ENCODE data around the gene HNMT.

Gene HNMT

GRCh38 chr2:138032334-138032733, 68.1 kb downstream of the HNMT start:
- H3K23ac ChIP-seq (ENCODE audit: low read length) = no peak overlapping the region
- no peak overlapping the region for H3K27ac ChIP-seq (ENCODE audit: low read depth, low read length)
- no peak overlapping the region for H3K4me2 ChIP-seq (ENCODE audit: low read length)
- DNase-seq = no peak
- no peak overlapping the region for H2BK5ac ChIP-seq (ENCODE audit: low read length)
- no peaks in the 10 kb centered on the region for H3K36me3 ChIP-seq (ENCODE audit: control insufficient read depth, insufficient read depth, low read length)
- H3K79me2 ChIP-seq (ENCODE audit: control insufficient read depth, insufficient read depth, low read length) = no peaks in the 10 kb centered on the region
- H3K9ac ChIP-seq (ENCODE audit: low read length) = no peak overlapping the region
- H2AK5ac ChIP-seq (ENCODE audit: low read length) = no peak overlapping the region
- H3K56ac ChIP-seq (ENCODE audit: low read length) = no peak overlapping the region
- no peaks in the 10 kb centered on the region for H3K79me1 ChIP-seq (ENCODE audit: low read length)
- H3K27me3 ChIP-seq (ENCODE audit: insufficient read depth, low read length, poor library complexity) = no peaks in the 10 kb centered on the region
- no peak overlapping the region for H2BK120ac ChIP-seq (ENCODE audit: low read depth, low read length)
- no peaks in the 10 kb centered on the region for H3K4me1 ChIP-seq (ENCODE audit: control insufficient read depth, low read depth, low read length)
- no peak overlapping the region for H3K4ac ChIP-seq (ENCODE audit: low read depth, low read length)
- H2BK15ac ChIP-seq (replicated peaks; ENCODE audit: low read depth) = no peak overlapping the region
- no peak overlapping the region for H3K4me3 ChIP-seq (ENCODE audit: low read length)
- no peak overlapping the region for H4K5ac ChIP-seq (ENCODE audit: low read length)
- no peak overlapping the region for H4K8ac ChIP-seq (ENCODE audit: low read depth, low read length)
- H3K18ac ChIP-seq (ENCODE audit: low read length) = no peak overlapping the region
- WGBS (ENCODE audit: extremely low coverage, insufficient coverage, low lambda C conversion rate) = no CpG with 5 or more reads among the region's 2 CpGs

DNA sequence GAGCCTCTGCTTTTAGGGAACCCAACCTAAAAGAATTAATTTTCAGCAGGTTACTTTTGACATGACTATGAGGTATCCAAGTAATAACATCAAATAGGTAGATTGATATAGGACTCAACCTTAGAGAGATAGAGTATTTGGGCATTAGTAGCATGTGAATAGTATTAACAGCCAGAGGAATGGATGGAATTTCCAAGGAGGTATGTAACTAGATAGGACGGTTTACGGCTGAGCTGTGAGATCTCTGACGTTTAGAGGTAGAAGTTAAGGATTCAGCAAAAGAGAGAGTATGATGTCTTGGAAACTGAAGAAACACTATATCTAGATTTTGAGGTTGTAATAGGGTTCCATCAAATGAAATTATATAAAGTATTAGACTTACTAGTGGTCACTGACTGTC, 70.3 kb downstream of the HNMT start:
- no peaks in the 10 kb centered on the region for H3K79me2 ChIP-seq (ENCODE audit: control insufficient read depth, insufficient read depth, low read length)
- H3K27ac ChIP-seq (ENCODE audit: low read depth, low read length) = no peak overlapping the region
- H3K4ac ChIP-seq (ENCODE audit: low read depth, low read length) = no peak overlapping the region
- H3K79me1 ChIP-seq (ENCODE audit: low read length) = no peaks in the 10 kb centered on the region
- no peaks in the 10 kb centered on the region for H3K4me1 ChIP-seq (ENCODE audit: control insufficient read depth, low read depth, low read length)
- H3K9ac ChIP-seq (ENCODE audit: low read length) = no peak overlapping the region
- no peak overlapping the region for H2BK5ac ChIP-seq (ENCODE audit: low read length)
- H2BK15ac ChIP-seq (replicated peaks; ENCODE audit: low read depth) = no peak overlapping the region
- no peaks in the 10 kb centered on the region for H3K36me3 ChIP-seq (ENCODE audit: control insufficient read depth, insufficient read depth, low read length)
- no peak overlapping the region for H4K8ac ChIP-seq (ENCODE audit: low read depth, low read length)
- no peak overlapping the region for H3K4me2 ChIP-seq (ENCODE audit: low read length)
- DNase-seq = peak; percentile 65
- no peak overlapping the region for H3K56ac ChIP-seq (ENCODE audit: low read length)
- no peaks in the 10 kb centered on the region for H3K27me3 ChIP-seq (ENCODE audit: insufficient read depth, low read length, poor library complexity)
- H2AK5ac ChIP-seq (ENCODE audit: low read length) = no peak overlapping the region
- H3K18ac ChIP-seq (ENCODE audit: low read length) = no peak overlapping the region
- WGBS (ENCODE audit: extremely low coverage, insufficient coverage, low lambda C conversion rate) = no CpG with 5 or more reads among the region's 3 CpGs
- H3K4me3 ChIP-seq (ENCODE audit: low read length) = no peak overlapping the region
- H4K5ac ChIP-seq (ENCODE audit: low read length) = no peak overlapping the region
- H2BK120ac ChIP-seq (ENCODE audit: low read depth, low read length) = no peak overlapping the region
- no peak overlapping the region for H3K23ac ChIP-seq (ENCODE audit: low read length)

- Histone ChIP-seq H3K4me1 (ENCODE audit: control insufficient read depth, low read depth, low read length) (no peaks in the 10 kb centered on the region), H3K27ac (ENCODE audit: low read depth, low read length) (no peak overlapping the region), H2BK120ac (ENCODE audit: low read depth, low read length) (no peak overlapping the region), H3K9ac (ENCODE audit: low read length) (no peak overlapping the region), H3K4ac (ENCODE audit: low read depth, low read length) (no peak overlapping the region), H3K79me1 (ENCODE audit: low read length) (no peaks in the 10 kb centered on the region), H3K56ac (ENCODE audit: low read length) (no peak overlapping the region), H3K18ac (ENCODE audit: low read length) (no peak overlapping the region), H4K5ac (ENCODE audit: low read length) (no peak overlapping the region), H2BK5ac (ENCODE audit: low read length) (no peak overlapping the region), H3K23ac (ENCODE audit: low read length) (no peak overlapping the region), H4K8ac (ENCODE audit: low read depth, low read length) (no peak overlapping the region), H3K4me2 (ENCODE audit: low read length) (no peak overlapping the region), H3K4me3 (ENCODE audit: low read length) (no peak overlapping the region), H3K36me3 (ENCODE audit: control insufficient read depth, insufficient read depth, low read length) (no peaks in the 10 kb centered on the region), H3K27me3 (ENCODE audit: insufficient read depth, low read length, poor library complexity) (no peaks in the 10 kb centered on the region), H3K79me2 (ENCODE audit: control insufficient read depth, insufficient read depth, low read length) (no peaks in the 10 kb centered on the region), H2BK15ac (replicated peaks; ENCODE audit: low read depth) (no peak overlapping the region), H2AK5ac (ENCODE audit: low read length) (no peak overlapping the region)
- no CpG with 5 or more reads among the region's 4 CpGs for WGBS (ENCODE audit: extremely low coverage, insufficient coverage, low lambda C conversion rate)
- DNase-seq = peak; percentile 47
These were observed 71.4 kb downstream of the HNMT start for GRCh38 chr2:138035608-138036217.

GRCh38 chr2:138036522-138036921, 72.2 kb downstream of the HNMT start:
- Histone ChIP-seq H3K56ac (ENCODE audit: low read length) (no peak overlapping the region), H3K9ac (ENCODE audit: low read length) (no peak overlapping the region), H3K36me3 (ENCODE audit: control insufficient read depth, insufficient read depth, low read length) (no peaks in the 10 kb centered on the region), H3K79me1 (ENCODE audit: low read length) (no peaks in the 10 kb centered on the region), H3K4ac (ENCODE audit: low read depth, low read length) (no peak overlapping the region), H4K5ac (ENCODE audit: low read length) (no peak overlapping the region), H3K4me1 (ENCODE audit: control insufficient read depth, low read depth, low read length) (no peaks in the 10 kb centered on the region), H2BK15ac (replicated peaks; ENCODE audit: low read depth) (no peak overlapping the region), H3K4me3 (ENCODE audit: low read length) (no peak overlapping the region), H3K18ac (ENCODE audit: low read length) (no peak overlapping the region), H4K8ac (ENCODE audit: low read depth, low read length) (no peak overlapping the region), H3K23ac (ENCODE audit: low read length) (no peak overlapping the region), H2BK120ac (ENCODE audit: low read depth, low read length) (no peak overlapping the region), H3K79me2 (ENCODE audit: control insufficient read depth, insufficient read depth, low read length) (no peaks in the 10 kb centered on the region), H2AK5ac (ENCODE audit: low read length) (no peak overlapping the region), H3K4me2 (ENCODE audit: low read length) (no peak overlapping the region), H3K27me3 (ENCODE audit: insufficient read depth, low read length, poor library complexity) (no peaks in the 10 kb centered on the region), H3K27ac (ENCODE audit: low read depth, low read length) (no peak overlapping the region), H2BK5ac (ENCODE audit: low read length) (no peak overlapping the region)
- DNase-seq = no peak
- WGBS (ENCODE audit: extremely low coverage, insufficient coverage, low lambda C conversion rate) = no CpG with 5 or more reads among the region's 5 CpGs

DNA sequence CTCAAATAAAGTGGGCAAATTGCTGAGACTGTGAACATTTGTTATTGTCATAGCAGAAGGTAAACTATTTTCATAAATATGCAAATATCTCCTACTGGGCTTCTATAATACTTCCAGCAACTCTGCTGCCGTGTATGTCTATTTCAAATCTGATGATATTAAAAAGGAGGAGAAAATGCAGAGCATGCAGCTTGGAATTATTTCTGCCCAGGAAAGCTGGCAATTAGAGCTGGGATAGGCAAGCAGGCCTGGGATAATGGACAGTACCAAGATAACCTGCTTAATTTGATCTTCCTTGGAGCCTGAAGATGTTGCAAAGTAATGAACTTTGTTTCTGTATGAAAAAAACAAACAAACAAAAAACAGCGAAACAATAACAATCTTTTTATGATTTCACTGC, 72.8 kb downstream of the HNMT start:
- no peak overlapping the region for H3K18ac ChIP-seq (ENCODE audit: low read length)
- H3K56ac ChIP-seq (ENCODE audit: low read length) = no peak overlapping the region
- H3K79me2 ChIP-seq (ENCODE audit: control insufficient read depth, insufficient read depth, low read length) = no peaks in the 10 kb centered on the region
- no peak overlapping the region for H3K4ac ChIP-seq (ENCODE audit: low read depth, low read length)
- no peak overlapping the region for H2BK15ac ChIP-seq (replicated peaks; ENCODE audit: low read depth)
- no peak overlapping the region for H2BK5ac ChIP-seq (ENCODE audit: low read length)
- H4K8ac ChIP-seq (ENCODE audit: low read depth, low read length) = no peak overlapping the region
- H3K4me2 ChIP-seq (ENCODE audit: low read length) = no peak overlapping the region
- H3K4me1 ChIP-seq (ENCODE audit: control insufficient read depth, low read depth, low read length) = no peaks in the 10 kb centered on the region
- H3K36me3 ChIP-seq (ENCODE audit: control insufficient read depth, insufficient read depth, low read length) = no peaks in the 10 kb centered on the region
- H3K9ac ChIP-seq (ENCODE audit: low read length) = no peak overlapping the region
- no peaks in the 10 kb centered on the region for H3K27me3 ChIP-seq (ENCODE audit: insufficient read depth, low read length, poor library complexity)
- no peaks in the 10 kb centered on the region for H3K79me1 ChIP-seq (ENCODE audit: low read length)
- DNase-seq = no peak
- H3K4me3 ChIP-seq (ENCODE audit: low read length) = no peak overlapping the region
- no peak overlapping the region for H4K5ac ChIP-seq (ENCODE audit: low read length)
- no peak overlapping the region for H3K27ac ChIP-seq (ENCODE audit: low read depth, low read length)
- H2AK5ac ChIP-seq (ENCODE audit: low read length) = no peak overlapping the region
- no CpG with 5 or more reads among the region's 2 CpGs for WGBS (ENCODE audit: extremely low coverage, insufficient coverage, low lambda C conversion rate)
- H3K23ac ChIP-seq (ENCODE audit: low read length) = no peak overlapping the region
- no peak overlapping the region for H2BK120ac ChIP-seq (ENCODE audit: low read depth, low read length)

GRCh38 chr2:138040616-138041015, 76.3 kb downstream of the HNMT start:
- no CpG with 5 or more reads among the region's 5 CpGs for WGBS (ENCODE audit: extremely low coverage, insufficient coverage, low lambda C conversion rate)
- Histone ChIP-seq H3K18ac (ENCODE audit: low read length) (no peak overlapping the region), H3K36me3 (ENCODE audit: control insufficient read depth, insufficient read depth, low read length) (no peaks in the 10 kb centered on the region)

More at GRCh38 chr2:138040616-138041015, 76.3 kb downstream of the HNMT start:
- H3K9ac ChIP-seq (ENCODE audit: low read length) = no peak overlapping the region
- H3K4me1 ChIP-seq (ENCODE audit: control insufficient read depth, low read depth, low read length) = no peaks in the 10 kb centered on the region
- H2AK5ac ChIP-seq (ENCODE audit: low read length) = no peak overlapping the region
- H3K79me1 ChIP-seq (ENCODE audit: low read length) = no peaks in the 10 kb centered on the region
- H3K27ac ChIP-seq (ENCODE audit: low read depth, low read length) = no peak overlapping the region
- no peak overlapping the region for H3K4ac ChIP-seq (ENCODE audit: low read depth, low read length)
- no peaks in the 10 kb centered on the region for H3K27me3 ChIP-seq (ENCODE audit: insufficient read depth, low read length, poor library complexity)
- no peak overlapping the region for H3K4me2 ChIP-seq (ENCODE audit: low read length)
- no peak overlapping the region for H2BK15ac ChIP-seq (replicated peaks; ENCODE audit: low read depth)
- H3K56ac ChIP-seq (ENCODE audit: low read length) = no peak overlapping the region
- DNase-seq = no peak
- no peaks in the 10 kb centered on the region for H3K79me2 ChIP-seq (ENCODE audit: control insufficient read depth, insufficient read depth, low read length)
- no peak overlapping the region for H3K23ac ChIP-seq (ENCODE audit: low read length)
- no peak overlapping the region for H2BK5ac ChIP-seq (ENCODE audit: low read length)
- no peak overlapping the region for H4K5ac ChIP-seq (ENCODE audit: low read length)
- no peak overlapping the region for H3K4me3 ChIP-seq (ENCODE audit: low read length)
- H4K8ac ChIP-seq (ENCODE audit: low read depth, low read length) = no peak overlapping the region
- H2BK120ac ChIP-seq (ENCODE audit: low read depth, low read length) = no peak overlapping the region
